ENCODE results near the gene POLR3F. TPM values are rescaled to one million over a fixed set of nuclear protein-coding genes. Genes with fewer than 3 reads are reported as not detected.
"Not testable (repeated sequence)": the region's sequence is repeated elsewhere in the genome, so short reads cannot be mapped to it uniquely, and the experiment has no call there.

The POLR3F gene
- total and polyA plus RNA-seq, 5 donors from 2014 or later, result 5.0 to 9.2 (median 7.9) TPM

GRCh38 chr20:18488301-18488700, 21.1 kb downstream of the POLR3F start:
- H3K27ac ChIP-seq (ENCODE audit: insufficient read depth, low read length, poor library complexity, severe bottlenecking), result no peak overlapping the region
- ATAC-seq (ENCODE audit: low read depth in 2 of 2) (no peak), DNase-seq (no peak)
- peaks cover 45% of the 10 kb centered on the region for H3K36me3 ChIP-seq (ENCODE audit: control insufficient read depth, insufficient read depth, low read length)
- H3K9me3 ChIP-seq (ENCODE audit: control insufficient read depth in 2 of 2, low read length in 2 of 2), result no peaks in the 10 kb centered on the region
- no peaks in the 10 kb centered on the region for H3K27me3 Mint-ChIP-seq
- H3K27me3 ChIP-seq (ENCODE audit: control insufficient read depth, insufficient read depth, low read length), result no peaks in the 10 kb centered on the region
- H3K4me3 Mint-ChIP-seq, result no peak overlapping the region
- H3K27ac Mint-ChIP-seq, result no peak overlapping the region
- H3K9me3 Mint-ChIP-seq, result no peaks in the 10 kb centered on the region
- H3K36me3 Mint-ChIP-seq, result peaks cover 34% of the 10 kb centered on the region
- H3K4me3 ChIP-seq (ENCODE audit: low read depth, low read length), result no peak overlapping the region
- H3K4me1 Mint-ChIP-seq, result peaks cover 0 to 7% (median 2%) of the 10 kb centered on the region in 4 donors
- H3K4me1 ChIP-seq (ENCODE audit: control insufficient read depth, insufficient read depth, low read length, poor library complexity, severe bottlenecking), result no peaks in the 10 kb centered on the region

GRCh38 chr20:18496042-18496441, 28.9 kb downstream of the POLR3F start:
- DNase-seq (no peak), ATAC-seq (ENCODE audit: low read depth in 2 of 2) (no peak)
- no peaks in the 10 kb centered on the region for H3K27me3 ChIP-seq (ENCODE audit: control insufficient read depth, insufficient read depth, low read length)
- H3K36me3 ChIP-seq (ENCODE audit: control insufficient read depth, insufficient read depth, low read length), result peaks cover 12% of the 10 kb centered on the region
- no peaks in the 10 kb centered on the region for H3K27me3 Mint-ChIP-seq
- H3K27ac ChIP-seq (ENCODE audit: insufficient read depth, low read length, poor library complexity, severe bottlenecking), result no peak overlapping the region
- H3K9me3 Mint-ChIP-seq, result no peaks in the 10 kb centered on the region
- H3K9me3 ChIP-seq (ENCODE audit: control insufficient read depth in 2 of 2, low read length in 2 of 2), result no peaks in the 10 kb centered on the region
- H3K27ac Mint-ChIP-seq, result peak overlapping the region in 2 of 3 donors; percentile 92 to 93
- H3K4me3 Mint-ChIP-seq, result peak overlapping the region; percentile 93 to 97 (median 96)
- peaks cover 17% of the 10 kb centered on the region for H3K4me1 ChIP-seq (ENCODE audit: control insufficient read depth, insufficient read depth, low read length, poor library complexity, severe bottlenecking)
- H3K4me1 Mint-ChIP-seq, result peaks cover 12 to 18% (median 16%) of the 10 kb centered on the region in 4 donors
- H3K36me3 Mint-ChIP-seq, result peaks cover 14% of the 10 kb centered on the region
- peak overlapping the region; percentile 81 for H3K4me3 ChIP-seq (ENCODE audit: low read depth, low read length)

GRCh38 chr20:18496740-18497592, 29.8 kb downstream of the POLR3F start, which contains the start of gene RBBP9:
Gene RBBP9 (minus strand): TSS chr20:18497225. CDS start chr20:18497167, 58 bp downstream.
- H3K9me3 Mint-ChIP-seq, result no peaks in the 10 kb centered on the region
- Histone ChIP-seq H3K27me3 (ENCODE audit: control insufficient read depth, insufficient read depth, low read length) (no peaks in the 10 kb centered on the region), H3K4me1 (ENCODE audit: control insufficient read depth, insufficient read depth, low read length, poor library complexity, severe bottlenecking) (peaks cover 17% of the 10 kb centered on the region), H3K9me3 (ENCODE audit: control insufficient read depth in 2 of 2, low read length in 2 of 2) (no peaks in the 10 kb centered on the region), H3K27ac (ENCODE audit: insufficient read depth, low read length, poor library complexity, severe bottlenecking) (peak within 1 kb of the TSS; percentile 74), H3K36me3 (ENCODE audit: control insufficient read depth, insufficient read depth, low read length) (peaks cover 12% of the 10 kb centered on the region), H3K4me3 (ENCODE audit: low read depth, low read length) (peak within 1 kb of the TSS; percentile 81)
- DNase-seq (peak; percentile 57 to 84 (median 65)), ATAC-seq (ENCODE audit: low read depth in 2 of 2) (peak; percentile 97)
- H3K27ac Mint-ChIP-seq, result peak within 1 kb of the TSS; percentile 32 to 93 (median 92)
- peaks cover 11 to 18% (median 15%) of the 10 kb centered on the region in 4 donors for H3K4me1 Mint-ChIP-seq
- peaks cover 13% of the 10 kb centered on the region for H3K36me3 Mint-ChIP-seq
- H3K4me3 Mint-ChIP-seq, result peak within 1 kb of the TSS; percentile 93 to 97 (median 96)
- H3K27me3 Mint-ChIP-seq, result no peaks in the 10 kb centered on the region

GRCh38 chr20:18497603-18498002, 30.4 kb downstream of the POLR3F start:
- Histone ChIP-seq H3K4me1 (ENCODE audit: control insufficient read depth, insufficient read depth, low read length, poor library complexity, severe bottlenecking) (peaks cover 17% of the 10 kb centered on the region), H3K9me3 (ENCODE audit: control insufficient read depth in 2 of 2, low read length in 2 of 2) (no peaks in the 10 kb centered on the region), H3K4me3 (ENCODE audit: low read depth, low read length) (peak overlapping the region; percentile 81), H3K27me3 (ENCODE audit: control insufficient read depth, insufficient read depth, low read length) (no peaks in the 10 kb centered on the region), H3K27ac (ENCODE audit: insufficient read depth, low read length, poor library complexity, severe bottlenecking) (peak overlapping the region; percentile 74), H3K36me3 (ENCODE audit: control insufficient read depth, insufficient read depth, low read length) (peaks cover 8% of the 10 kb centered on the region)
- peaks cover 0 to 1% (median 0%) of the 10 kb centered on the region in 7 donors for H3K9me3 Mint-ChIP-seq
- DNase-seq, result no peak
- peaks cover 11 to 18% (median 15%) of the 10 kb centered on the region in 4 donors for H3K4me1 Mint-ChIP-seq
- H3K27me3 Mint-ChIP-seq, result no peaks in the 10 kb centered on the region
- ATAC-seq (ENCODE audit: low read depth in 2 of 2), result no peak
- H3K4me3 Mint-ChIP-seq, result peak overlapping the region; percentile 93 to 97 (median 96)
- H3K27ac Mint-ChIP-seq, result peak overlapping the region; percentile 32 to 93 (median 92)
- H3K36me3 Mint-ChIP-seq, result peaks cover 16% of the 10 kb centered on the region

GRCh38 chr20:18501672-18502071, 34.5 kb downstream of the POLR3F start:
- not testable (repeated sequence) for H3K9me3 ChIP-seq (ENCODE audit: control insufficient read depth in 2 of 2, low read length in 2 of 2); H3K4me1 Mint-ChIP-seq; H3K36me3 ChIP-seq (ENCODE audit: control insufficient read depth, insufficient read depth, low read length); H3K27me3 Mint-ChIP-seq; H3K4me3 ChIP-seq (ENCODE audit: low read depth, low read length); H3K9me3 Mint-ChIP-seq; H3K36me3 Mint-ChIP-seq; ATAC-seq (ENCODE audit: low read depth in 2 of 2); DNase-seq; H3K27ac ChIP-seq (ENCODE audit: insufficient read depth, low read length, poor library complexity, severe bottlenecking); H3K27me3 ChIP-seq (ENCODE audit: control insufficient read depth, insufficient read depth, low read length)
- H3K4me3 Mint-ChIP-seq, result peak overlapping the region in 1 of 4 donors; percentile 22
- H3K27ac Mint-ChIP-seq, result peak overlapping the region in 2 of 3 donors; percentile 40 to 86
- H3K4me1 ChIP-seq (ENCODE audit: control insufficient read depth, insufficient read depth, low read length, poor library complexity, severe bottlenecking), result peaks cover 10% of the 10 kb centered on the region

GRCh38 chr20:18504479-18505060, 37.4 kb downstream of the POLR3F start:
- peaks cover 6% of the 10 kb centered on the region for H3K36me3 Mint-ChIP-seq
- H3K27ac Mint-ChIP-seq, result peak overlapping the region in 2 of 3 donors; percentile 15 to 73

GRCh38 chr20:18506744-18507143, 39.6 kb downstream of the POLR3F start:
- peak in 1 of 3 donors; percentile 53 for DNase-seq
- Histone ChIP-seq H3K4me1 (ENCODE audit: control insufficient read depth, insufficient read depth, low read length, poor library complexity, severe bottlenecking) (peaks cover 23% of the 10 kb centered on the region), H3K27ac (ENCODE audit: insufficient read depth, low read length, poor library complexity, severe bottlenecking) (peak overlapping the region; percentile 99), H3K27me3 (ENCODE audit: control insufficient read depth, insufficient read depth, low read length) (no peaks in the 10 kb centered on the region), H3K4me3 (ENCODE audit: low read depth, low read length) (peak overlapping the region; percentile 94), H3K36me3 (ENCODE audit: control insufficient read depth, insufficient read depth, low read length) (peaks cover 13% of the 10 kb centered on the region), H3K9me3 (ENCODE audit: control insufficient read depth in 2 of 2, low read length in 2 of 2) (no peaks in the 10 kb centered on the region)
- Mint-ChIP-seq H3K27ac (peak overlapping the region; percentile 100), H3K27me3 (peaks cover 6% of the 10 kb centered on the region), H3K4me1 (peaks cover 4 to 48% (median 36%) of the 10 kb centered on the region in 4 donors), H3K36me3 (peaks cover 23% of the 10 kb centered on the region), H3K4me3 (peak overlapping the region; percentile 95 to 100 (median 98)), H3K9me3 (peaks cover 0 to 1% (median 0%) of the 10 kb centered on the region in 7 donors)
- no peak for ATAC-seq (ENCODE audit: low read depth in 2 of 2)

More at GRCh38 chr20:18504479-18505060, 37.4 kb downstream of the POLR3F start:
- Histone ChIP-seq H3K36me3 (ENCODE audit: control insufficient read depth, insufficient read depth, low read length) (no peaks in the 10 kb centered on the region), H3K9me3 (ENCODE audit: control insufficient read depth in 2 of 2, low read length in 2 of 2) (no peaks in the 10 kb centered on the region), H3K27ac (ENCODE audit: insufficient read depth, low read length, poor library complexity, severe bottlenecking) (no peak overlapping the region), H3K4me1 (ENCODE audit: control insufficient read depth, insufficient read depth, low read length, poor library complexity, severe bottlenecking) (peaks cover 23% of the 10 kb centered on the region), H3K27me3 (ENCODE audit: control insufficient read depth, insufficient read depth, low read length) (no peaks in the 10 kb centered on the region), H3K4me3 (ENCODE audit: low read depth, low read length) (no peak overlapping the region)
- DNase-seq (no peak), ATAC-seq (ENCODE audit: low read depth in 2 of 2) (no peak)
- Mint-ChIP-seq H3K4me1 (peaks cover 4 to 29% (median 20%) of the 10 kb centered on the region in 4 donors), H3K9me3 (peaks cover 0 to 1% (median 0%) of the 10 kb centered on the region in 7 donors), H3K27me3 (peaks cover 6% of the 10 kb centered on the region), H3K4me3 (no peak overlapping the region)
